DND-41 (cell line): Measurements from ENCODE around the gene CHRNB2.

Experiments
- ATAC-seq: fragments of 200-7000 bp; cut with Tn5 transposase; 3 replicates; pipeline ENCODE4 v1.9.1; 2021; ENCODE audit warnings: low read depth; ENCODE audit not compliant: insufficient read depth
- DNase-seq: peaks from one replicate; pipeline ENCODE4 v3.0.0-alpha.2; 2020
- H2AFZ ChIP-seq: 2 replicates; pipeline ENCODE4 v1.6.0; 2012; ENCODE audit warnings: low read depth, low read length
- H3K27ac ChIP-seq: 2 replicates; pipeline ENCODE4 v1.5.1; 2012; ENCODE audit warnings: low read length, inconsistent platforms
- H3K27me3 ChIP-seq: fragments of 200-600 bp; sonication (generic); 2 replicates; pipeline ENCODE4 v1.6.0; 2012; ENCODE audit warnings: low read length, mild to moderate bottlenecking, inconsistent platforms; ENCODE audit not compliant: insufficient read depth, poor library complexity
- H3K36me3 ChIP-seq: 2 replicates; pipeline ENCODE4 v1.5.1; 2012; ENCODE audit warnings: low read length, inconsistent platforms; ENCODE audit not compliant: insufficient read depth
- H3K4me1 ChIP-seq: 2 replicates; pipeline ENCODE4 v1.5.1; 2012; ENCODE audit warnings: mild to moderate bottlenecking, low read length; ENCODE audit not compliant: insufficient read depth
- H3K4me2 ChIP-seq: 2 replicates; pipeline ENCODE4 v1.6.0; 2012; ENCODE audit warnings: mild to moderate bottlenecking, moderate library complexity, low read length, inconsistent platforms; ENCODE audit not compliant: insufficient read depth
- H3K4me3 ChIP-seq, 2 experiments: fragments of 200-600 bp in 1 of 2; shearing (Covaris generic) in 1 of 2; 2 replicates each; pipeline ENCODE4 v1.5.1; 2012 to 2016; ENCODE audit warnings: inconsistent platforms in 2 of 2, low read length in 2 of 2, mild to moderate bottlenecking in 2 of 2, low read depth in 1 of 2, moderate library complexity in 1 of 2
- H3K79me2 ChIP-seq: 2 replicates; pipeline ENCODE4 v1.6.0; 2012; ENCODE audit warnings: low read length, inconsistent platforms; ENCODE audit not compliant: insufficient read depth
- H3K9ac ChIP-seq: 2 replicates; pipeline ENCODE4 v1.6.0; 2012; ENCODE audit warnings: low read depth, mild to moderate bottlenecking, inconsistent platforms, low read length, moderate library complexity
- H3K9me3 ChIP-seq: 2 replicates; pipeline ENCODE4 v1.5.1; 2012; ENCODE audit warnings: low read length, moderate library complexity, mild to moderate bottlenecking, inconsistent platforms; ENCODE audit not compliant: insufficient read depth, severe bottlenecking
- H4K20me1 ChIP-seq: 2 replicates; pipeline ENCODE4 v1.6.0; 2012; ENCODE audit warnings: low read length; ENCODE audit not compliant: insufficient read depth
- CTCF ChIP-seq: IDR thresholded peaks from 2 replicates; pipeline ENCODE4 v1.5.1; 2012; ENCODE audit warnings: borderline replicate concordance, low read length, moderate library complexity, mild to moderate bottlenecking; ENCODE audit not compliant: poor library complexity, severe bottlenecking; ENCODE audit errors: extremely low read depth
- EZH2 ChIP-seq: IDR thresholded peaks from 3 replicates; pipeline ENCODE4 v1.6.1; 2012; ENCODE audit warnings: borderline replicate concordance, low read depth, mild to moderate bottlenecking, moderate library complexity, low read length, inconsistent platforms; ENCODE audit not compliant: severe bottlenecking

CHRNB2 gene

GRCh38 chr1:154567386-154568156, at the start of gene CHRNB2:
Gene CHRNB2, plus strand, starts transcription at chr1:154567778. Its CDS starts 267 bp downstream, at chr1:154568045.
- Histone ChIP-seq H4K20me1 (peaks cover 25% of the 10 kb centered on the region), H3K27ac (no peak within 1 kb of the TSS), H3K9me3 (no peaks in the 10 kb centered on the region), H3K9ac (no peak within 1 kb of the TSS), H3K27me3 (peaks cover 17% of the 10 kb centered on the region), H3K4me3 (no peak within 1 kb of the TSS), H3K79me2 (no peaks in the 10 kb centered on the region), H3K4me2 (peak within 1 kb of the TSS; percentile 53), H2AFZ (no peak within 1 kb of the TSS), H3K4me1 (peaks cover 7% of the 10 kb centered on the region), H3K36me3 (no peaks in the 10 kb centered on the region)
- TF ChIP-seq EZH2 (peak; percentile 50), CTCF (no peak)
- peak; percentile 80 for DNase-seq
- peak; percentile 99 for ATAC-seq

GRCh38 chr1:154519591-154519991, 48.0 kb upstream of the CHRNB2 start:
- H3K4me1 ChIP-seq = no peaks in the 10 kb centered on the region

GRCh38 chr1:154520333-154520732, 47.2 kb upstream of the CHRNB2 start:
- ATAC-seq (no peak), DNase-seq (no peak)
- H3K9ac ChIP-seq = no peak overlapping the region
- H3K27ac ChIP-seq = no peak overlapping the region
- no peaks in the 10 kb centered on the region for H3K9me3 ChIP-seq
- H3K4me2 ChIP-seq = no peak overlapping the region
- H4K20me1 ChIP-seq = no peaks in the 10 kb centered on the region
- TF ChIP-seq EZH2 (no peak), CTCF (no peak)
- H3K36me3 ChIP-seq = no peaks in the 10 kb centered on the region
- no peaks in the 10 kb centered on the region for H3K79me2 ChIP-seq
- no peak overlapping the region for H2AFZ ChIP-seq
- peaks cover 39% of the 10 kb centered on the region for H3K27me3 ChIP-seq
- no peak overlapping the region for H3K4me3 ChIP-seq
- H3K4me1 ChIP-seq = no peaks in the 10 kb centered on the region

More at GRCh38 chr1:154519591-154519991, 48.0 kb upstream of the CHRNB2 start:
- no peak for ATAC-seq
- H3K9ac ChIP-seq = no peak overlapping the region
- H3K27ac ChIP-seq = no peak overlapping the region
- H3K79me2 ChIP-seq = no peaks in the 10 kb centered on the region
- no peak overlapping the region for H3K4me2 ChIP-seq
- H3K36me3 ChIP-seq = no peaks in the 10 kb centered on the region
- DNase-seq = no peak
- no peak overlapping the region for H2AFZ ChIP-seq
- H3K4me3 ChIP-seq = no peak overlapping the region
- H3K9me3 ChIP-seq = no peaks in the 10 kb centered on the region
- peaks cover 39% of the 10 kb centered on the region for H3K27me3 ChIP-seq
- TF ChIP-seq CTCF = no peak
- no peak for TF ChIP-seq EZH2
- no peaks in the 10 kb centered on the region for H4K20me1 ChIP-seq
